Stomach (tissue), 9 donors: ENCODE measurements around the gene SLC2A10. TPM values are rescaled to one million over a fixed set of nuclear protein-coding genes. Genes with fewer than 3 reads are reported as not detected.
"Not testable (repeated sequence)": the region's sequence is repeated elsewhere in the genome, so short reads cannot be mapped to it uniquely, and the experiment has no call there.

Experiments used
- DNase-seq, 2 donors: peaks; one replicate each; pipeline versions ENCODE4 v3.0.0 to v3.0.0-alpha.2; 2013 to 2019
- H3K27ac ChIP-seq, 5 donors: fragments of 200-600 bp in 4 of 5; sonication (generic) in 4 of 5; one replicate each; pipeline ENCODE4 v1.5.1; 2013 to 2019; ENCODE audit warnings: mild to moderate bottlenecking in 1 of 5, moderate library complexity in 1 of 5
- H3K27me3 ChIP-seq, 3 donors: fragments of 200-600 bp; sonication (generic); one replicate each; pipeline ENCODE4 v1.5.1; 2017 to 2019; ENCODE audit warnings: mixed run types in 1 of 3
- H3K36me3 ChIP-seq, 4 donors: fragments of 200-600 bp; sonication (generic); 1 replicate in 3 of 4; 2 replicates in 1 of 4; pipeline ENCODE4 v1.5.1; 2016 to 2019
- H3K4me1 ChIP-seq, 4 donors: fragments of 200-600 bp; sonication (generic); one replicate each; pipeline ENCODE4 v1.5.1; 2016 to 2019
- H3K4me3 ChIP-seq, 4 donors: fragments of 200-600 bp; sonication (generic) in 3 of 4; one replicate each; pipeline ENCODE4 v1.5.1; 2016 to 2019; ENCODE audit warnings: mild to moderate bottlenecking in 1 of 4
- H3K9me3 ChIP-seq, 4 donors: fragments of 200-600 bp; sonication (generic); one replicate each; pipeline ENCODE4 v1.5.1; 2016 to 2019
- EP300 ChIP-seq: sonication (generic); formaldehyde crosslinking; IDR thresholded peaks from one replicate; pipeline ENCODE4 v1.6.1; 2017; ENCODE audit warnings: antibody characterized with exemption
- POLR2A ChIP-seq, 4 donors: fragments of 450-650 bp; IDR thresholded peaks; one replicate each; pipeline ENCODE4 v1.6.1; 2016; ENCODE audit warnings: antibody characterized with exemption in 4 of 4, control low read depth in 2 of 4, mild to moderate bottlenecking in 1 of 4, moderate library complexity in 1 of 4
- POLR2AphosphoS5 ChIP-seq, 3 donors: sonication (generic); formaldehyde crosslinking; IDR thresholded peaks; one replicate each; pipeline ENCODE4 v1.6.1; 2016; ENCODE audit warnings: antibody characterized with exemption in 3 of 3
- WGBS, 5 donors: extraction: QIAGEN DNeasy Blood & Tissue Kit in 3 of 5; methylation state at CpG; one replicate each; pipeline versions ENCODE4 v1.1.5 to v1.1.7; 2013 to 2018; 5-methylcytosine and 5-hydroxymethylcytosine counted together
- intact Hi-C: fragments of 100-400 bp; cut with DNase I; formaldehyde crosslinking; loops from one replicate; pipeline ENCODE4 v1.15.1; 2023; ENCODE audit warnings: low total_unique reads
- polyA plus RNA-seq, 3 donors: library from polyadenylated mRNA; stranded (reverse); fragments of 200-250 nt; gene quantifications; one replicate each; pipeline ENCODE4 v1.2.3, GENCODE V29; 2013
- total RNA-seq, 5 donors: library from RNA; depleted of rRNA; stranded (reverse); fragments of >200 nt; gene quantifications; one replicate each; pipeline versions ENCODE4 v1.1.0 to v1.2.3, GENCODE V29; 2014 to 2016
- TF ChIP-seq, protein P1 (sequence below), 7 experiments: fragments of 450-650 bp in 4 of 7; fragments of 200-600 bp in 3 of 7; sonication (generic) in 3 of 7; IDR thresholded peaks; one replicate each; pipeline ENCODE4 v1.5.1; 2016 to 2019; ENCODE audit warnings: antibody characterized with exemption in 7 of 7, control low read depth in 2 of 7, mild to moderate bottlenecking in 1 of 7
- donor health status: healthy with polysubstance abuse.
- donor health status: Bipolar disorder and iron deficiency.
- donor health status: healthy.

The SLC2A10 gene
- total and polyA plus RNA-seq, 8 donors: 8.5 to 66.1 (median 21.2) TPM

- H3K27me3 ChIP-seq: no peaks in the 10 kb centered on the region
- no peaks in the 10 kb centered on the region for H3K4me1 ChIP-seq
- DNase-seq: no peak
- TF ChIP-seq, protein P1, sequence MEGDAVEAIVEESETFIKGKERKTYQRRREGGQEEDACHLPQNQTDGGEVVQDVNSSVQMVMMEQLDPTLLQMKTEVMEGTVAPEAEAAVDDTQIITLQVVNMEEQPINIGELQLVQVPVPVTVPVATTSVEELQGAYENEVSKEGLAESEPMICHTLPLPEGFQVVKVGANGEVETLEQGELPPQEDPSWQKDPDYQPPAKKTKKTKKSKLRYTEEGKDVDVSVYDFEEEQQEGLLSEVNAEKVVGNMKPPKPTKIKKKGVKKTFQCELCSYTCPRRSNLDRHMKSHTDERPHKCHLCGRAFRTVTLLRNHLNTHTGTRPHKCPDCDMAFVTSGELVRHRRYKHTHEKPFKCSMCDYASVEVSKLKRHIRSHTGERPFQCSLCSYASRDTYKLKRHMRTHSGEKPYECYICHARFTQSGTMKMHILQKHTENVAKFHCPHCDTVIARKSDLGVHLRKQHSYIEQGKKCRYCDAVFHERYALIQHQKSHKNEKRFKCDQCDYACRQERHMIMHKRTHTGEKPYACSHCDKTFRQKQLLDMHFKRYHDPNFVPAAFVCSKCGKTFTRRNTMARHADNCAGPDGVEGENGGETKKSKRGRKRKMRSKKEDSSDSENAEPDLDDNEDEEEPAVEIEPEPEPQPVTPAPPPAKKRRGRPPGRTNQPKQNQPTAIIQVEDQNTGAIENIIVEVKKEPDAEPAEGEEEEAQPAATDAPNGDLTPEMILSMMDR (IDR thresholded peaks at IDR 0.05): no peak
- no peak for TF ChIP-seq POLR2AphosphoS5 (IDR thresholded peaks at IDR 0.05)
- no peak for TF ChIP-seq EP300
- no peak for TF ChIP-seq POLR2A (IDR thresholded peaks at IDR 0.05)
- peaks cover 0 to 8% (median 0%) of the 10 kb centered on the region in 4 donors for H3K36me3 ChIP-seq
- H3K27ac ChIP-seq: no peak overlapping the region
- H3K4me3 ChIP-seq: no peak overlapping the region
- peaks cover 0 to 26% (median 13%) of the 10 kb centered on the region in 4 donors for H3K9me3 ChIP-seq
- WGBS, 5 donors: 81 to 88% (median 82%) methylated on average over 11 of the region's 11 CpGs
- intact Hi-C loops: no loop called here
These were observed 35.8 kb upstream of the SLC2A10 start for GRCh38 chr20:46673394-46674252.

DNA sequence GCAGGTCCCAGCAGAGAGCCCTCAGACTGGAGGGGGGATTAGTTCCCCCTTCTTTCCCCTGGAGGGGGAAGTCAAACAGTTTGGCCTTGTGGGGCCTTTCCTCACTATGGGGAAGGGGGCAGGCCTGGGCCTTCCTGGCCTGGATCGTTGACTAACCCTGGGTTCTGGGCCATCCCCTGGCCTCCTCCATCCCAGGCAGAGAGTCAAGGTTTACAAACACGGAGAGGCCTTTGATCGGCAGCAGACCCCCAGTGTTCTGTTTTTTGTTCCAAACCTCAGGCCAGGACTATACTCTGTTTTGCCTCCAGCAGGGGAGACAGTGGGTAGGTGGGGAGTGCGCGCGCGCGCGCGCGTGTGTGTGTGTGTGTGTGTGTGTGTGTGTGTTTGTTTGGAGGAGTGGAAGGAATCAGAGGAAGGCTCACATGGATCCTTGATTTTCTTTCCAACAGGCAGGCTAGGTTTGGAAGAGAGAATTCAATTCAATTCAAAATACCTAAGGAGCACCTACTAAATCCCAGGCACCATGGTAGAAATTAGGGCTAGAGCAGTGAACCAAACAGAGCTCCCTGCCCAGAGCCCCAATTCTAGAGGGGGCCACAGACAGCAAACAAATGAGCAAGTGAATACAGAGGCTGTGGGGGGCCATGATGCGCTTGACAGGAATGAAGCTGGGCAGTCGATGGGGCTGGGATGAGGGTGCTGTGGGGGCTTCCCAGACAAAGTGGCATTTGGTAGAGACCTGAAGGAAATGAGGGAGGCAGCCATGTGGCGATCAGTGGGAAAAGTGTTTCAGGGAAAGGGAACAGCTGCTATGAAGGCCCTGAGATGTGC, 35.0 kb upstream of the SLC2A10 start:
- Histone ChIP-seq H3K4me1 (no peaks in the 10 kb centered on the region), H3K4me3 (no peak overlapping the region), H3K36me3 (no peaks in the 10 kb centered on the region), H3K9me3 (peaks cover 0 to 26% (median 13%) of the 10 kb centered on the region in 4 donors), H3K27ac (no peak overlapping the region), H3K27me3 (no peaks in the 10 kb centered on the region)
- TF ChIP-seq POLR2AphosphoS5 (IDR thresholded peaks at IDR 0.05) (no peak), POLR2A (IDR thresholded peaks at IDR 0.05) (no peak), EP300 (no peak)
- TF ChIP-seq, protein P1 (IDR thresholded peaks at IDR 0.05): no peak
- DNase-seq: peak in 1 of 2 donors; percentile 37
- WGBS, 5 donors: 63 to 82% (median 76%) methylated on average over 14 of the region's 14 CpGs
- intact Hi-C loops: no loop called here

GRCh38 chr20:46676649-46677316, 32.7 kb upstream of the SLC2A10 start:
- Histone ChIP-seq H3K36me3 (peaks cover 0 to 12% (median 7%) of the 10 kb centered on the region in 4 donors), H3K4me1 (peaks cover 0 to 12% (median 5%) of the 10 kb centered on the region in 4 donors), H3K9me3 (peaks cover 0 to 11% (median 3%) of the 10 kb centered on the region in 4 donors)
- DNase-seq, H3K27ac ChIP-seq, H3K27me3 ChIP-seq, H3K4me3 ChIP-seq, intact Hi-C loops: not testable (repeated sequence)
- 81 to 95% (median 91%) methylated on average over 8 to 13 of the region's 14 CpGs for WGBS, 5 donors

- no peak for DNase-seq
- no peak overlapping the region for H3K27ac ChIP-seq
- no peaks in the 10 kb centered on the region for H3K27me3 ChIP-seq
- intact Hi-C loops: no loop called here
- peaks cover 0 to 7% (median 3%) of the 10 kb centered on the region in 4 donors for H3K9me3 ChIP-seq
- 77 to 86% (median 83%) methylated on average over 5 of the region's 5 CpGs for WGBS, 5 donors
- H3K36me3 ChIP-seq: peaks cover 0 to 12% (median 7%) of the 10 kb centered on the region in 4 donors
- H3K4me1 ChIP-seq: peaks cover under 1 to 21% (median 9%) of the 10 kb centered on the region in 4 donors
- no peak overlapping the region for H3K4me3 ChIP-seq
- TF ChIP-seq EP300 (no peak), POLR2A (IDR thresholded peaks at IDR 0.05) (no peak), POLR2AphosphoS5 (IDR thresholded peaks at IDR 0.05) (no peak)
- TF ChIP-seq, protein P1 (IDR thresholded peaks at IDR 0.05): no peak
These were observed 31.8 kb upstream of the SLC2A10 start for GRCh38 chr20:46677608-46678007.
